WERI-Rb-1 (cell line): ENCODE results near the gene EFNA2.

Experiments
- DNase-seq: peaks from one replicate; pipeline ENCODE4 v3.0.0-alpha.2; 2020
- H3K27ac ChIP-seq: fragments of 250-450 bp; sonication (Bioruptor Pico); 2 replicates; pipeline ENCODE4 v1.5.1; 2020; ENCODE audit warnings: mild to moderate bottlenecking, moderate library complexity
- H3K27me3 ChIP-seq: fragments of 250-450 bp; sonication (Bioruptor Pico); 2 replicates; pipeline ENCODE4 v1.5.1; 2021; ENCODE audit warnings: mild to moderate bottlenecking, low read depth, moderate library complexity; ENCODE audit not compliant: insufficient read depth, severe bottlenecking
- H3K36me3 ChIP-seq: fragments of 250-450 bp; sonication (Bioruptor Pico); 2 replicates; pipeline ENCODE4 v1.5.1; 2020; ENCODE audit warnings: mild to moderate bottlenecking, moderate library complexity
- H3K4me3 ChIP-seq: 2 replicates; pipeline ENCODE4 v1.5.1; 2011; ENCODE audit warnings: low read depth, mild to moderate bottlenecking, control low read depth, low read length
- H3K9me3 ChIP-seq: fragments of 250-450 bp; sonication (Bioruptor Pico); 2 replicates; pipeline ENCODE4 v1.5.1; 2021; ENCODE audit warnings: mild to moderate bottlenecking, moderate library complexity; ENCODE audit not compliant: severe bottlenecking
- TF ChIP-seq, protein P1 (sequence below): IDR thresholded peaks from 2 replicates; pipeline ENCODE4 v1.5.1; 2011; ENCODE audit warnings: low read depth, mild to moderate bottlenecking, control low read depth, inconsistent platforms, low read length

EFNA2 gene

DNA sequence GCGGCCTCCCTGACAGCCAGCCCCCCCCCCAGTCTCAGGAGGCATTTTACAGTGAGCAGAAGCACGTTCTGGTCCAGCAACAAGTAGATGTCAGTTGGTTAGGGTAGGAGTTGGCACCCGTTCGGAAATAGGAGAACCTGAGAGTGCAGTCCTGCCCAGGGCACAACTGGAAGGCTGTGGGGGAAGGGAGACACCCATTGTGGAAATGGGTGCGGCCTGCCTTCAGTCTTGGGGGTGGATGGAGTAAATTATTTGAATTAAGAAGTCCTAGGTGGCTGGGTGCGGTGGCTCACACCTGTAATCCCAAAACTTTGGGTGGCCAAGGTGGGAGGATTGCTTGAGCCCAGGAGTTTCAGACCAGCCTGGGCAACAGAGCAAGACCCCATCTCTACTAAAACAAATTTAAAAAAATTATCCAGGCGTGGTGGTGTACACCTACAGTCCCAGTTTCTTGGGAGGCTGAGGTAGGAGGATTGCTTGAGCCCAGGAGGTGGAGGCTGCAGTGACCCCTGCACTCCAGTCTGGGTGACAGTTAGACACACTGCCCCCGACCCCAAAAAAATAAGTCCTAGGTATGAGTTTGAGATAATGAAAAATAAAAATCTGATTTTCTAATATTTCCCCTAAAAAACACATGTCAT, 15.3 kb upstream of the EFNA2 start:
- Histone ChIP-seq H3K27ac (peak overlapping the region; percentile 93), H3K36me3 (peaks cover 56% of the 10 kb centered on the region), H3K27me3 (no peaks in the 10 kb centered on the region), H3K4me3 (peak overlapping the region; percentile 76), H3K9me3 (no peaks in the 10 kb centered on the region)
- TF ChIP-seq, protein P1, sequence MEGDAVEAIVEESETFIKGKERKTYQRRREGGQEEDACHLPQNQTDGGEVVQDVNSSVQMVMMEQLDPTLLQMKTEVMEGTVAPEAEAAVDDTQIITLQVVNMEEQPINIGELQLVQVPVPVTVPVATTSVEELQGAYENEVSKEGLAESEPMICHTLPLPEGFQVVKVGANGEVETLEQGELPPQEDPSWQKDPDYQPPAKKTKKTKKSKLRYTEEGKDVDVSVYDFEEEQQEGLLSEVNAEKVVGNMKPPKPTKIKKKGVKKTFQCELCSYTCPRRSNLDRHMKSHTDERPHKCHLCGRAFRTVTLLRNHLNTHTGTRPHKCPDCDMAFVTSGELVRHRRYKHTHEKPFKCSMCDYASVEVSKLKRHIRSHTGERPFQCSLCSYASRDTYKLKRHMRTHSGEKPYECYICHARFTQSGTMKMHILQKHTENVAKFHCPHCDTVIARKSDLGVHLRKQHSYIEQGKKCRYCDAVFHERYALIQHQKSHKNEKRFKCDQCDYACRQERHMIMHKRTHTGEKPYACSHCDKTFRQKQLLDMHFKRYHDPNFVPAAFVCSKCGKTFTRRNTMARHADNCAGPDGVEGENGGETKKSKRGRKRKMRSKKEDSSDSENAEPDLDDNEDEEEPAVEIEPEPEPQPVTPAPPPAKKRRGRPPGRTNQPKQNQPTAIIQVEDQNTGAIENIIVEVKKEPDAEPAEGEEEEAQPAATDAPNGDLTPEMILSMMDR, result no peak
- no peak for DNase-seq

DNA sequence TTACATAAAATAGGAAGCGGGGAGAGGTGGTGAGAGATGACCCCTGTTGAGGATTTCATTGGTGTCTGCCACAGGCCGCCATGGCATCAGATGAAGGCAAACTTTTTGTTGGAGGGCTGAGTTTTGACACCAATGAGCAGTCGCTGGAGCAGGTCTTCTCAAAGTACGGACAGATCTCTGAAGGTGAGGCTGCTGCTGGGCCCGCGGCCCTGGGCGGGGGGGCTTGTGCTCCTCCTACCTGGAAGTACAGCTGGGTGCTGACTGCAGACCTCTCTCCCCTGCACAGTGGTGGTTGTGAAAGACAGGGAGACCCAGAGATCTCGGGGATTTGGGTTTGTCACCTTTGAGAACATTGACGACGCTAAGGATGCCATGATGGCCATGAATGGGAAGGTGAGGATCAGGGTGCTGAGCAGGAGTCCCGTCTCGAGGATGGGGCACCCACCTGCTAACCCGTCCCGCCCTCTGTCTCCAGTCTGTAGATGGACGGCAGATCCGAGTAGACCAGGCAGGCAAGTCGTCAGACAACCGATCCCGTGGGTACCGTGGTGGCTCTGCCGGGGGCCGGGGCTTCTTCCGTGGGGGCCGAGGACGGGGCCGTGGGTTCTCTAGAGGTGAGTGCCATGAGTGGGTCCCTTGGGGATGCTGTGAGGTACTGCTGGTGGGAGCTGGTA, 14.7 kb upstream of the EFNA2 start:
- DNase-seq, result no peak
- TF ChIP-seq, protein P1, result no peak
- Histone ChIP-seq H3K4me3 (no peak overlapping the region), H3K9me3 (no peaks in the 10 kb centered on the region), H3K36me3 (peaks cover 56% of the 10 kb centered on the region), H3K27me3 (no peaks in the 10 kb centered on the region), H3K27ac (peak overlapping the region; percentile 93; the same call in 1 of the 2 replicates)

DNA sequence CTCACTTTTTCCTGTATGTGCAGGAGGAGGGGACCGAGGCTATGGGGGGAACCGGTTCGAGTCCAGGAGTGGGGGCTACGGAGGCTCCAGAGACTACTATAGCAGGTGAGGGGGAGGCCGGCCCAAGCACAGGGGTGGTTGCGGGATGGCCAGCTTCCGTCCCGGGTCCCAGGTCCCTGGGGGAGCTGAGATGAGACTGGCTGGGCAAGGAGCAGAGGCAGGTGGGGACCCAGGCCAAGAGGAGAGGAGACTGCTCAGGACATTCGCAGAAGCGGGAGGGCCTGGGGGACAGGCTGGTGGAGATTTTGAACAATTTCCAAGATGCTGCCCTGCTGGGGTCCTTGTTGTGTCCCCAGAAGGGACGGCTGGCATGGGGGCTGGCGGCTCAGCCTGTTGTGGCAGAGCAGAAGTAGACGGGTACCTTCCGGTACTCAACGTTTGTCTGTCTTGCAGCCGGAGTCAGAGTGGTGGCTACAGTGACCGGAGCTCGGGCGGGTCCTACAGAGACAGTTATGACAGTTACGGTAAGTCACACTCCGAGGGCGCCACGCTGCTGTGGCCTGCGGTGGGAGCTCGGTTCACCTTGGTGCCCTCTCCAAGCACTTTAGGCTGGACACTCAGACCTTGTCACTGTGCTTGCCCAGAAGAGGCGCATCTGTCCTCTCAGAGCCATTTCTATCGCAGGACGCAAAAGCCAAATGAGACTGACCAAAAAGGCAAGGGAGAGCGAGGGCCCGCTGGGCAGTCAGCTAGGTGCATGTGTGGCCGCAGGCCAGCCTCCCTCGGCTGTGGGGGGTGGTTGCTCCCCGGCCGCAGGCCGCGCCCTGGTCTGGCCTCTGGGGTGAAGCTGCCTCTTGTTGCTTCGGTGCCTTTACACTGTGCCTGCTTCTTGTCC, 13.9 kb upstream of the EFNA2 start:
- no peaks in the 10 kb centered on the region for H3K9me3 ChIP-seq
- peaks cover 59% of the 10 kb centered on the region for H3K36me3 ChIP-seq
- no peaks in the 10 kb centered on the region for H3K27me3 ChIP-seq
- peak overlapping the region; percentile 1; the same call in 1 of the 2 replicates for H3K27ac ChIP-seq
- TF ChIP-seq, protein P1, result no peak
- no peak overlapping the region for H3K4me3 ChIP-seq
- no peak for DNase-seq

DNA sequence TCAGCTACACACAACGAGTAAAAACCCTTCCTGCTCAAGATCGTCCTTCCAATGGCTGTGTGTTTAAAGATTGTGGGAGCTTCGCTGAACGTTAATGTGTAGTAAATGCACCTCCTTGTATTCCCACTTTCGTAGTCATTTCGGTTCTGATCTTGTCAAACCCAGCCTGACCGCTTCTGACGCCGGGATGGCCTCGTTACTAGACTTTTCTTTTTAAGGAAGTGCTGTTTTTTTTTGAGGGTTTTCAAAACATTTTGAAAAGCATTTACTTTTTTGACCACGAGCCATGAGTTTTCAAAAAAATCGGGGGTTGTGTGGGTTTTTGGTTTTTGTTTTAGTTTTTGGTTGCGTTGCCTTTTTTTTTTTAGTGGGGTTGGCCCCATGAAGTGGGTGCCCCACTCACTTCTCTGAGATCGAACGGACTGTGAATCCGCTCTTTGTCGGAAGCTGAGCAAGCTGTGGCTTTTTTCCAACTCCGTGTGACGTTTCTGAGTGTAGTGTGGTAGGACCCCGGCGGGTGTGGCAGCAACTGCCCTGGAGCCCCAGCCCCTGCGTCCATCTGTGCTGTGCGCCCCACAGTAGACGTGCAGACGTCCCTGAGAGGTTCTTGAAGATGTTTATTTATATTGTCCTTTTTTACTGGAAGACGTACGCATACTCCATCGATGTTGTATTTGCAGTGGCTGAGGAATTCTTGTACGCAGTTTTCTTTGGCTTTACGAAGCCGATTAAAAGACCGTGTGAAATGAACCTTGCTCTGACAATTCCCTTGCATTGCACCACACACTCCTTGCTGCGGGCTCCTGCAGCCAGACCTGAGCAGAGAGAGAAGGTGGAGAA, 13.0 kb upstream of the EFNA2 start:
- no peak for DNase-seq
- Histone ChIP-seq H3K4me3 (no peak overlapping the region), H3K27me3 (no peaks in the 10 kb centered on the region), H3K36me3 (peaks cover 62% of the 10 kb centered on the region), H3K9me3 (no peaks in the 10 kb centered on the region), H3K27ac (peak overlapping the region; percentile 92; the same call in 1 of the 2 replicates)
- TF ChIP-seq, protein P1, result no peak

DNA sequence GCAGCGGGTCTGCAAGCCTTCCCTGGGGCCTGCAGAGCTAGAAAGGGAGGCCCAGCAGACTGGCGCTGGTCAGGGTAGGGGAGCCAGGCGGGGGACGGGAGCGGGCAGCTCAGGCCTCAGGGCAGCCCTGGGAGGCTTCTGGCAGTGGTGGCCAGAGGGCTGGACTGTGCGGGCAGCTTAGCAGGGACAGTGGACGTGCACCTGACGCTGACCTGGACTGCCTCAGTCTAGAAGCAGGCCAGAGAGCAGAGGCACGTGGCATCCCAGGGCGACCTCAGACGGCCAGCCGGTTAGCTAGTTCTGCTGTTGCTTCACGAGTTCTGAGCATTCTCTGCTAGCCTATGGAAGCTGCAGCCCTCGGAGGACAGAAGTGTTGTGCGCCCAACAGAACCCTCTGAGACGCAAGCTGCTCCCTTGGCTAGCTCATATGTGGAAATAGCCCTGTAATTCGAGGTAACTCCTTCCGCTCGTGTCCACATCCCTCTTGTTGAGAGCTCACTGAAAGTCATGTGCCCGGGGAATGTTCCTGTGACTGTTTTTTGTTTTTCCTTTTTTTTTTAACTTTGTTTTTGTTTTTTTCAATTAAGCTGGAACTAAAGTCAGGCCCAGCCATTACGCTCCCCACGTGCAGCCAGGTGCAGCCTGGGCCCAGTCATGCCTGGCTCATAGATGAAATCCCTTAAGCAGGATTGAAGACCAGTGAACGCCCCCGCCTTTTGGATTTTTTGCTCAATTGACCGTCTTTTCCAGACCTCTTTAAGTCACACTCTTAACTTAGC, 12.2 kb upstream of the EFNA2 start:
- DNase-seq, result peak; percentile 52
- H3K9me3 ChIP-seq, result no peaks in the 10 kb centered on the region
- H3K27me3 ChIP-seq, result no peaks in the 10 kb centered on the region
- peak overlapping the region; percentile 92 for H3K27ac ChIP-seq
- TF ChIP-seq, protein P1, result no peak
- no peak overlapping the region for H3K4me3 ChIP-seq
- H3K36me3 ChIP-seq, result peaks cover 68% of the 10 kb centered on the region
